ENCODE data around the gene MRPS22.

Gene MRPS22

GRCh38 chr3:139319428-139320402 lies 24.1 kb upstream of the MRPS22 start:
- no peaks in the 10 kb centered on the region for H3K9me3 ChIP-seq (ENCODE audit: severe bottlenecking)
- H3K36me3 ChIP-seq: no peaks in the 10 kb centered on the region
- H3K27ac ChIP-seq: no peak overlapping the region
- peak; percentile 79 for TF ChIP-seq CTCF (IDR thresholded peaks at IDR 0.05; ENCODE audit: low read depth, low read length)
- H3K27me3 ChIP-seq (ENCODE audit: insufficient read depth, low read depth, severe bottlenecking): no peaks in the 10 kb centered on the region
- peak; percentile 66 for DNase-seq
- no peak overlapping the region for H3K4me3 ChIP-seq (ENCODE audit: low read depth, low read length)

DNA sequence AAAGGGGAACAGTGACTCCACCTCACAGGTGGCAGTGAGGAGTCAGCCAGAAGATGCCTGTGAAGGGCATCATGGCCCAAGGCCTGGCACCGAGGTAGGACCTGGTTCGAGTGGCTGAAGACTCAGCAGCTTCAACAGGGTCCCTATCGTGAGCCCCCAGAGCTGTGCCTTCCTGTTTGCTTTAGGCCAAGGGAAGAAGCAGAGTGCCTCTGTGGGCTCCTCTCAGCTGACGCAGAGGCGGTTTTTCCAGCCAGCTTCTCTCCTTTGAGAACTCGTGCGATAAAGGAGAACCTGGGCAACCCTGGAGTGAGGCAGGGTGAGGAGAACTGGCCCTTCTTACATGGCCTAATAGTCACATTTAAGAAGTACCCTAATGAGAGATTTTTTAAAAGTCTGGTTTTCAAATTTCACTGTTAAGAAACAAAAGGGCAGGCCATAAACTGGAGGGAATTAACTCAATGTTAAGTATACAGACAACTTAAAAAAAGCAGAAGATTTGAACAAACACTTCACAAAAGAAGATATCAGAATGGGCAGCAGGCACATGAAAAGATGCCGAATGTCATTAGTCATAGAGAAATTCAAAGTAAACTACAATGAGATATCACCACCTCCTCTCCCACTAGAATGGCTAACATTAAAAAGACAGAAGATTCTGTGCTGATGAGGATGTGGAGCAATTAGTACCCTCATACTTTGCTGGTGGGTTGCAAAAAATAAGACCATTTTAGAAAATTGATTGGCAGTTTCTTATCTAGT lies 23.1 kb upstream of the MRPS22 start:
- DNase-seq: no peak
- Histone ChIP-seq H3K27ac (no peak overlapping the region), H3K9me3 (ENCODE audit: severe bottlenecking) (no peaks in the 10 kb centered on the region), H3K27me3 (ENCODE audit: insufficient read depth, low read depth, severe bottlenecking) (no peaks in the 10 kb centered on the region), H3K4me3 (ENCODE audit: low read depth, low read length) (no peak overlapping the region), H3K36me3 (no peaks in the 10 kb centered on the region)
- no peak for TF ChIP-seq CTCF (IDR thresholded peaks at IDR 0.05; ENCODE audit: low read depth, low read length)

- no peak for DNase-seq
Measured at GRCh38 chr3:139322346-139322745, 21.5 kb upstream of the MRPS22 start.

DNA sequence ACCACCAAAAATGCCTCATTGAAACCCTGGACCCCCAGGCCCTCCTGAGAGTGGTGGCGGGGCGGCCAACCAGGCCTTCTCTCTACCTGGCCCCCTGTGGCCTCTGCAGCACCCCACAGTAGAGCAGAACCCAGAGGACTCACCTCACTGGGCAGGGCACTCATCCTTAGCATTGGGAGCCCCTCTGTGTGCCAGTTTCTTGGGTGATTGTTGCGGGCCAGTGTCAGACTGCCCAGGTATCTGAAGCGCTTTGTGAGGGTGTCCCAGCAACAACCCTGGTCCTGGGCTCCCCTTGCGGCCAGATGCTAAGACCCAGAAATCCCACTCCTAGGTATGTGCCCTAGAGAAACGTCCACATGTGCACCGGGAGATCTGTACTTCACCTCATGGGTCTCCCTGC lies 20.7 kb upstream of the MRPS22 start:
- no peak for TF ChIP-seq CTCF (IDR thresholded peaks at IDR 0.05; ENCODE audit: low read depth, low read length)
- H3K27ac ChIP-seq: no peak overlapping the region
- H3K36me3 ChIP-seq: no peaks in the 10 kb centered on the region
- DNase-seq: no peak
- no peak overlapping the region for H3K4me3 ChIP-seq (ENCODE audit: low read depth, low read length)
- no peaks in the 10 kb centered on the region for H3K27me3 ChIP-seq (ENCODE audit: insufficient read depth, low read depth, severe bottlenecking)
- H3K9me3 ChIP-seq (ENCODE audit: severe bottlenecking): no peaks in the 10 kb centered on the region

More at GRCh38 chr3:139322346-139322745, 21.5 kb upstream of the MRPS22 start:
- no peak for TF ChIP-seq CTCF (IDR thresholded peaks at IDR 0.05; ENCODE audit: low read depth, low read length)
- Histone ChIP-seq H3K36me3 (no peaks in the 10 kb centered on the region), H3K27me3 (ENCODE audit: insufficient read depth, low read depth, severe bottlenecking) (no peaks in the 10 kb centered on the region), H3K4me3 (ENCODE audit: low read depth, low read length) (no peak overlapping the region), H3K9me3 (ENCODE audit: severe bottlenecking) (no peaks in the 10 kb centered on the region), H3K27ac (no peak overlapping the region)

DNA sequence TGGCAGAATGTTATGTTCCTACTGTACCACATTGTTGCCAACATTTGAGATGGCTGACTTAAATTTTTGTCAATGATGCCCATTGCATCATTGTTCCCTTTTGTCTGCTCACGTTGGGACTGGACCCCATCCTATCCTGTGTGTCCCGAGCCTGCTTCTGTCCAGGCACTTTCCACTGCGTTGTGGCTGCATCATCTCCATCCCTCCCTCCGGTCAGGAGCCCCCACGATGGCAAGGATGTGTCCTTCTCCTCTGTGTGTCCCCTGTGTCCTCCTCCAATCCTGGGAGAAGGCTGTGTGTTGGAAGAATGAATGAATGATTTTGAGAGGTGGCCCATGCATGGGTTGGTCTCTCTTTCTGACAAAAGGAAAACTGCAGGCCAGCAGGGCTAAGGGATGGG lies 19.4 kb upstream of the MRPS22 start:
- no peaks in the 10 kb centered on the region for H3K27me3 ChIP-seq (ENCODE audit: insufficient read depth, low read depth, severe bottlenecking)

More for the DNA sequence above, 19.4 kb upstream of the MRPS22 start:
- Histone ChIP-seq H3K27ac (no peak overlapping the region), H3K36me3 (no peaks in the 10 kb centered on the region), H3K9me3 (ENCODE audit: severe bottlenecking) (no peaks in the 10 kb centered on the region), H3K4me3 (ENCODE audit: low read depth, low read length) (no peak overlapping the region)
- DNase-seq: no peak
- TF ChIP-seq CTCF (IDR thresholded peaks at IDR 0.05; ENCODE audit: low read depth, low read length): no peak

All from WERI-Rb-1 (cell line).